ENCODE measurements around the gene SPIN1. TPM values are rescaled to one million over a fixed set of nuclear protein-coding genes. Genes with fewer than 3 reads are reported as not detected.

Gene SPIN1
- total and polyA plus RNA-seq, 2 of the 8 experiments (the other 6 are each of a cell fraction or from before 2014, with no cell fraction given): 69.9 to 139 TPM

- TF ChIP-seq SP2 (IDR thresholded peaks at IDR 0.05; ENCODE audit: low read length) (no peak), TAF7 (optimal IDR thresholded peaks at IDR 0.05; ENCODE audit: borderline replicate concordance, low read depth, low read length) (peak; percentile 27), EGR1 (IDR thresholded peaks at IDR 0.05; ENCODE audit: borderline replicate concordance, low read depth, low read length) (peak; percentile 61), SP1 (IDR thresholded peaks at IDR 0.05; ENCODE audit: low read depth, low read length) (no peak), NRF1 (IDR thresholded peaks at IDR 0.05; ENCODE audit: low read depth, low read length) (peak; percentile 51)
Observed at GRCh38 chr9:88388203-88388885, at the start of gene SPIN1 (continued).
